Gastrocnemius medialis (tissue), 4 donors: ENCODE measurements around the gene NR1D2.

Source experiments
- CTCF ChIP-seq, 5 experiments: fragments of 450-650 bp in 3 of 5; fragments of 200-600 bp in 2 of 5; sonication (generic) in 2 of 5; IDR thresholded peaks in 4 of 5; conservative IDR thresholded peaks in 1 of 5; 1 replicate in 4 of 5; 2 replicates in 1 of 5; pipeline ENCODE4 v1.5.1; 2016 to 2019; ENCODE audit warnings: antibody characterized with exemption in 5 of 5, mild to moderate bottlenecking in 3 of 5, moderate library complexity in 3 of 5
- POLR2A ChIP-seq, 2 donors: fragments of 450-650 bp; IDR thresholded peaks; one replicate each; pipeline ENCODE4 v1.6.1; 2017; ENCODE audit warnings: antibody characterized with exemption in 2 of 2, mild to moderate bottlenecking in 2 of 2, moderate library complexity in 2 of 2

DNA sequence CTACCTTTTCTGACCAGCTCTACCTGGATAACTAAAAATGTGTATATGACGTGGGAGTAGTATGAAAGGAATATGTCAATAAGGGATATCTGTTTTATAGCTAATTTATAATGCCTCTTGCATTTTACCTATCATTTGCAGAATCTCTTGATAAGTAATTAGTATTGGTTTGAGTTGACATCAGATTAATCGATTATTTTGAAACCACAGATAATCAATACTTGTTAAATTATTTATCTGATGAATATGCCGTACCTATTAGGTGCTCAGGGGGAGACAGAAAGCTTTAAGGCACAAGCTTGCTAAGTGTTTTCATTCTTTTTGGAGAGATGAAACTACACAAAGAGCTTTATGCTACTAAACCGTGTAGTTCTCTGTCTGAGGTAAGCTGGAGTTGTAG lies 24.3 kb downstream of the NR1D2 start:
- no peak for TF ChIP-seq CTCF (IDR thresholded peaks at IDR 0.05 in 4 of 5, conservative IDR thresholded peaks at IDR 0.05 in 1 of 5)
- no peak for TF ChIP-seq POLR2A (IDR thresholded peaks at IDR 0.05)
